ENCODE results near the gene PAXIP1.
A peak's percentile ranks its signal among the peaks of the same experiment; 100 is the strongest.

The PAXIP1 gene

GRCh38 chr7:154990964-154991540 is 11.9 kb downstream of the PAXIP1 start:
- no peak for DNase-seq

GRCh38 chr7:154987571-154987970 is 15.4 kb downstream of the PAXIP1 start:
- no peak for DNase-seq

GRCh38 chr7:154986200-154986945 is 16.6 kb downstream of the PAXIP1 start:
- DNase-seq = no peak

- no peak for DNase-seq
Observed at GRCh38 chr7:154985230-154985629, 17.7 kb downstream of the PAXIP1 start.

GRCh38 chr7:154984601-154985188 is 18.2 kb downstream of the PAXIP1 start:
- DNase-seq = no peak

- no peak for DNase-seq
Observed at GRCh38 chr7:154978017-154978416, 24.9 kb downstream of the PAXIP1 start.

DNA sequence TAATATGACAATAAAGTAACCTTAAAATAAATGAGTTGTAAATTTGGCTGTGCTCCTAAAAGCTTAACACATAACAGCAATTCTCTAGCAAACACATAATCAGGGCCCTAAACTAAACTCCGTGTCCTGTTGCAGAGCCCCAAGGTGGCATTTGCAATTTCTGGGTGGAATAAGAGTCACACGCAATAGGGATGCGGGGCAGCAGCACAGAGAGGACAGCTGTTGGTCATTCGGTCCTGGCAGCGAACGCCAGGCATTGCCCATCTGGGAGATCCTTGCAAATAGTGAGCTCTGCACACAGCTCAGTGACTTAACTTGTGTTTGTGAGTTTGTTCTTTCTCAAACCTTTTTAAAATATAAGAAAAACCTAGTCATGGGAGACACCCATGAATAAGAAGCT is 25.7 kb downstream of the PAXIP1 start:
- no peak for DNase-seq

DNA sequence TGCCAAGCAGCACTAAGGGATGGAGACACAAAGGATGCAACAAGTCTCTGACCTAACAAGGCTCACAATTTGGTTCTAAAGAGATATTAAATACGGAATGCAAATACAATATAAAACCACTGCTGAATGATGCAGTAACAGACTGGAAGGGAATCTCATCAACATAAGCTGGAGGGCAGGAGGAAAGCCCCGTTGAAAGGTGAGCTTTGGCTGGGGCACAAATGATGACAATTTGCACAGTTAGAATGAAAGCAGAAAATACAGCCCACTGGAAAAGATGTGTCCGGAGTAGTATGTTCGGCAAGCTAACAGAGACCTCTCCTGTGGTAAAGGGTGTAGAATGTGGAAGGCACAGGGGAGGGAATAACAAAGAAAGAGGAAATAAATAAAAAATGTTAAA is 26.1 kb downstream of the PAXIP1 start:
- DNase-seq = no peak

- no peak for DNase-seq
Observed at GRCh38 chr7:154975984-154976383, 26.9 kb downstream of the PAXIP1 start.

- DNase-seq = no peak
Observed at GRCh38 chr7:154973381-154973780, 29.5 kb downstream of the PAXIP1 start.

- DNase-seq = no peak
Observed at GRCh38 chr7:154968336-154969001, 34.5 kb downstream of the PAXIP1 start.

GRCh38 chr7:154967401-154967955 is 35.4 kb downstream of the PAXIP1 start:
- no peak for DNase-seq

GRCh38 chr7:154965014-154965413 is 37.9 kb downstream of the PAXIP1 start:
- DNase-seq = no peak

DNA sequence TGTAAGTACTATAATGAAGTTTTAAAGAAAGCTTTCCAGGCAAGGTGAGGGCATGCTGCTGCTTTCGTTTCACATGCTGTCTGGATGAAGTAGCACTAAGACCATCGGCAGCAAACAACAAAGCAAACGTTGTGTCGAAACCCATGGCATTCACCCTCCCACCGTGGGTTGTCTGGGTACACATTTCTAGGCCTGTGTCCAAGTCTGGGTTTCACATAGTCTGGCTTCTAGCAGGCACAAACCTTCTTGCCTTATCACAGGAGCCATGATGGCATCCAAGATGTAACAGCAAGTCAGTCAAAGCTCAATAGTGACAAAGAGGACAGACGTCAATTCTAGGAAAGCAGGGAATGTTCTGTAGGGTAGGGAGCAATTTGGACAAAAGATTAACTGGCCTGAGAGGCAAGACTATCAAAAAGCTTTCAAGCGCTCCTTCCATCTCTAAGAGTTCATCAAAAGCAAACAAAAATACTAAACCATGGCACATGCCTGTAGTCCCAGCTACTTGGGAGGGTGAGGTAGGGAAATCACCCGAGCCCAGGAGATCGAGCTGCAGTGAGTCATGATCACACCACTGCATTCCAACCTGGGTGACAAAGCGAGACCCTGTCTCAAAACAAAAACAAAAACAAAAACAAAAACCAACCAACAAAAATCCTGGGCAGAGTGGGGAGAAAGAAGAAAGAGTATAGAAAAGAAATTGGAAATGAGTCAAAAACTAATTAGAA is 42.7 kb downstream of the PAXIP1 start:
- DNase-seq = no peak

GRCh38 chr7:154956427-154956826 is 46.5 kb downstream of the PAXIP1 start:
- DNase-seq = no peak

DNA sequence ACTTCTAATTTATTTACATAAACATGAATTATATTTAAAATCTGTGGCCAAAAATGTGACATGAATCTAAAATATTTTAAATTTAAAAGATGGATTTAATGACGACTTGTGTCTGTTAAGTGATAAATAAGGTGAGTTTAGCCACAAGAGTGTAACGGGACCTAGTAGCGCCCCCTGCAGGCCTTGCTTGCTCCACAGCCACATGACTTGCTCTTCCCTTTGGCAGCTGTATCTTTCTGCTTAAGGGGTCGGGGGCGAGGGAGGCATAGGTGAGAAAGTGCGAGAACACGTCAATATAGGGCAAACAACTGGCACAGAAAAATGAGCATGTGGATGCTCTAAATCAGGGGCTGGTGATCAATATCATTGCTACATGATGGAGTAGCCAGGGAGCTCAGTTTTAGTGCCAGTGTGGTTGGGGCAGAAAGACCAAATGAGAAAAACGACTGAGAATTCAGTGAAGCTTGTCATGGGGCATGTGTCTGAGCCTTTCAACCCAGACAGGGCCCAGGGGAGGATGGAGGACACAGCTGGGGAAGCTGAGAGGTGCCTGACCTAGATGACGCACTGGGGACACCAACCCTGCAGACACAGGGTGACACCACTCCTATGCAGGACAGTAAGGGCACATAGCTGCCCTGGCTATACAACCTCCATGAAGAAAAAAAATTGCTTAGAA is 49.8 kb downstream of the PAXIP1 start:
- DNase-seq = peak; percentile 51

- no peak for DNase-seq
Observed at GRCh38 chr7:154950960-154951359, 52.0 kb downstream of the PAXIP1 start.

DNA sequence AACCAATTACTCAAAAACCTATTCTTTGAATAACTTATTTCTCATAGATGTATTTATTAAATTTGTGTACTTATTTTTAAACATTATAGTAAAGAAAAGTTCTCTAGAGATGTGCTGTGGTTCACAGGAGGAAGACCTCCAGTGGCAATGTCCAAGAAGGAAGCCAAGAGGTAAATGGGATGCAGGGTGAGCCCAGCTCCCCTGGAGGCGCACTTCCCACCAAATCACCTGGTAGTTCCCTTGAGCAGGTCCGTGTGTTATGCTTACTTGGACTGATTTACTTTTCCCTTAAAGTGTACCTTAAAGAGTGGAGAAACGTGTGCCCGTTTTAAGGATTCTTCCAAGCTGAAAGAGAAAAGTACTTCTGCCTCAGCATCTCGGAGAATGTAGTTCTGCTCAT is 55.3 kb downstream of the PAXIP1 start:
- DNase-seq = no peak

- DNase-seq = no peak
Observed at GRCh38 chr7:154946166-154946565, 56.8 kb downstream of the PAXIP1 start.

GRCh38 chr7:154943906-154944305 is 59.0 kb downstream of the PAXIP1 start:
- DNase-seq = no peak

DNA sequence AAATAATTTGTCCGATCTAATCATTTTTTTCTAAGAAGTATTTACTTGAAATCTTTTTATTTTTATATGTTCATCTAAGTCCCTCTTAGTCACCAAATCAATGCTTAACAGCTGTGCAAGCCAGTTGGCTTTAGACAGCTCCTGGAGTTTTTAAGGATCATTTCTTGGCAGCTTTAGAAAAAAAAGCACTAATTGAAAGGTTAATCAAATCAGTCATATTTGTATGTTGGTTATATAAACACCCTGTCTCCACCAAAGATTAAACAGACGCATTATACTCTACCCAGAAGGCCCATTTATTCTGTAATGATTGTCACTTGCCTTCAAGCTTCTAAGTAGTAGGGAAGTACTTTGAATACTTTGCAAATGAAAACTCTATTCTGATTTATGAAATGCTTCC is 60.2 kb downstream of the PAXIP1 start:
- no peak for DNase-seq

DNA sequence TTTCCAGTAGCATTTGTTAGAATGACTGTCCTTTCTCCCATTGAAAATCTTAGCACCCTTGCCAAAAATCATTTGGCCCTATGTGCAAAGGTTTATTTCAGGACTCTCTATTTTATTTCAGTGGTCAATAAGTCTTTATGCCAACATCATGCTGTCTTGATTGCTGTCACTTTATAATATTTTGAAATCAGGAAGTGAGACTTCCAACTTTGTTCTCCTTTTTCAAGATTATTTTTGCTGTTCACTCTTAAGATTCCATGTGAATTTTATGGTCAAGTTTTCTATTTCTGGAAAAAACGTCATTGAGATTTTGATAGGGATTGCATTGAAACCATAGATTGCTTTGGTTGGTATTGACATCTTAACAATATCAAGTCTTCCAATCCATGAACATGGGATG is 65.1 kb downstream of the PAXIP1 start:
- DNase-seq = no peak

Measured in eye (tissue), 1 donor.